CD4-positive, alpha-beta T cell treated with Interleukin-4 for 4 hours (primary cell): ENCODE results near the gene PAK5.

Experiments used
- DNase-seq: peaks from one replicate; pipeline ENCODE4 v3.0.0-alpha.2; 2020

PAK5 gene

DNA sequence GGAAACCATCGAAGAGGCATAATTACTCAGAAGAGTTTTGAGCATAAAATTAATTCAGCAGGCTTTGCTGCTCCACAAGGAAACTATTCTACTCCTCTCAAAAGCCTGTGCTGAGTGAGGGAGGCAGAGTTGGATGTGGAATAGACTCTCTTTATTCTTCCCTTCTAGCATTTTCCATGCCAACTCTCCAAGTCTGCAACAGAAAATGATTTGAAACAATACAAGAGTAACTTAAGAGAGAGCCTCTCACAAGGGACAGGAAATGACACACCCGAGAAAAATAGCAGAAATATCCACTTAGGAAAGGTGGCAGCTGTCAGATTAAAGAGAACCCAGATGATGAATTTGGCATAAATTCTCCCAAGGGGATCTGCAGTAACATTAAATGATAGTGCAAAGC lies 350.8 kb downstream of the PAK5 start:
- no peak for DNase-seq
